Thyroid gland (tissue), 4 donors: ENCODE results near the gene RCE1. TPM values are rescaled to one million over a fixed set of nuclear protein-coding genes. Genes with fewer than 3 reads are reported as not detected.

Experiments
- DNase-seq, 2 donors: peaks; one replicate each; pipeline ENCODE4 v3.0.0-alpha.2; 2019
- H3K27ac ChIP-seq, 3 donors: fragments of 200-600 bp; sonication (generic); 1 replicate in 2 of 3; 2 replicates in 1 of 3; pipeline ENCODE4 v1.5.1; 2016 to 2019; ENCODE audit warnings: mild to moderate bottlenecking in 1 of 3, moderate library complexity in 1 of 3
- H3K27me3 ChIP-seq: fragments of 200-600 bp; sonication (generic); one replicate; pipeline ENCODE4 v1.5.1; 2019
- H3K36me3 ChIP-seq, 2 donors: fragments of 200-600 bp; sonication (generic); one replicate each; pipeline ENCODE4 v1.5.1; 2016 to 2019
- H3K4me1 ChIP-seq, 2 donors: fragments of 200-600 bp; sonication (generic); one replicate each; pipeline ENCODE4 v1.5.1; 2017 to 2019
- H3K4me3 ChIP-seq, 3 donors: fragments of 200-600 bp; sonication (generic); replicated peaks in 1 of 3; 1 replicate in 2 of 3; 2 replicates in 1 of 3; pipeline ENCODE4 v1.5.1; 2016; ENCODE audit warnings: mild to moderate bottlenecking in 1 of 3
- H3K9me3 ChIP-seq: fragments of 200-600 bp; sonication (generic); one replicate; pipeline ENCODE4 v1.5.1; 2017
- POLR2A ChIP-seq, 2 donors: fragments of 450-650 bp; IDR thresholded peaks; one replicate each; pipeline ENCODE4 v1.6.1; 2017; ENCODE audit warnings: antibody characterized with exemption in 2 of 2, mild to moderate bottlenecking in 2 of 2, moderate library complexity in 1 of 2
- WGBS, 2 donors: methylation state at CpG; one replicate each; pipeline ENCODE4 v1.1.5; 2017; 5-methylcytosine and 5-hydroxymethylcytosine counted together
- intact Hi-C: fragments of 100-400 bp; cut with DNase I; formaldehyde crosslinking; loops from one replicate; pipeline ENCODE4 v1.15.1; 2023
- total RNA-seq, 4 donors: library from RNA; depleted of rRNA; stranded (reverse); fragments of >200 nt; gene quantifications; one replicate each; pipeline ENCODE4 v1.2.3, GENCODE V29; 2016
- TF ChIP-seq, protein P1 (sequence below), 6 experiments: fragments of 200-600 bp in 3 of 6; fragments of 450-650 bp in 3 of 6; sonication (generic) in 3 of 6; IDR thresholded peaks; one replicate each; pipeline ENCODE4 v1.5.1; 2016 to 2019; ENCODE audit warnings: antibody characterized with exemption in 6 of 6, mild to moderate bottlenecking in 2 of 6, inconsistent platforms in 1 of 6, moderate library complexity in 1 of 6

Gene RCE1
- total RNA-seq, 4 donors from 2014 or later, result 10.8 to 23.6 (median 16.1) TPM

DNA sequence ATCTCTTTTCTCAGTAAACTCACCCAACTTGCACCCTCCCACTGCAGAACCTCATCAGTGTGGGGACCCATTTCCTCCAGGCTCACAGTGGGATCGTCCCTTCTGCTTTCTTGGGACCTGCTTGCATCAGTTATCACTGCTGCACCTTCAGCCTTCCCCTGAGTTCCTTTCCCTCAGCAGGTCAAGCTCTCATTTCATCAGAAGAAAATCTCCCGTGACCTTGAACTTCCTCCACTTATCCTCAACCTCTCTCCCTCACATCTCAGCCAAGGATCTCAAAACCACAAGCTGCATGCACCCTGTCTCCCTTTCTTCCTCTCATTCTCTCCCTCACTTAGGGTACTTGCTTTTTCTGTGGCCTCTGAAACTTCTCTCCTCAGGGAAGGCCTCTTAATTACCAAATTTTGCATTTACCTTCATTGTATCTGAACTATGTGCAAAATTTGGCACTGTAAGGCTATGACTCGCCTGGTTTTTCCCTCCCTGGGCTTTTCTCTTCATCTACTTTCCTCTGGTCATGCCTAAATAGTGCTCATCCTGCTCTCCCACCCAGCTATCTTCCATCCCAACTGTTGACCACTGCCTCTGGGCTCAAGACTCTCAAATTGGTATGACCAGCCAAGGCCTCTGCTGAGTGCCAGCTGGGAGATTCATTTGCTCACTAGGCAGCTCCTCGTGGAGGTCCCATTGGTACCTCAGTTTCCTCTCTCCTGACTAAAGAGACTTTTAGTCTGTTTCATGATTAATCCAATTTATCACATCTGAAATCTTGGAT, 2.7 kb upstream of the RCE1 start:
- intact Hi-C loops, result no loop called here
- Histone ChIP-seq H3K9me3 (no peaks in the 10 kb centered on the region), H3K4me3 (no peak overlapping the region), H3K4me1 (peaks cover 19 to 29% of the 10 kb centered on the region in 2 donors), H3K27me3 (no peaks in the 10 kb centered on the region), H3K36me3 (no peaks in the 10 kb centered on the region), H3K27ac (no peak overlapping the region)
- WGBS, 2 donors, result 89 to 95% methylated on average over 4 of the region's 4 CpGs
- no peak for DNase-seq
- no peak for TF ChIP-seq POLR2A (IDR thresholded peaks at IDR 0.05)
- TF ChIP-seq, protein P1, sequence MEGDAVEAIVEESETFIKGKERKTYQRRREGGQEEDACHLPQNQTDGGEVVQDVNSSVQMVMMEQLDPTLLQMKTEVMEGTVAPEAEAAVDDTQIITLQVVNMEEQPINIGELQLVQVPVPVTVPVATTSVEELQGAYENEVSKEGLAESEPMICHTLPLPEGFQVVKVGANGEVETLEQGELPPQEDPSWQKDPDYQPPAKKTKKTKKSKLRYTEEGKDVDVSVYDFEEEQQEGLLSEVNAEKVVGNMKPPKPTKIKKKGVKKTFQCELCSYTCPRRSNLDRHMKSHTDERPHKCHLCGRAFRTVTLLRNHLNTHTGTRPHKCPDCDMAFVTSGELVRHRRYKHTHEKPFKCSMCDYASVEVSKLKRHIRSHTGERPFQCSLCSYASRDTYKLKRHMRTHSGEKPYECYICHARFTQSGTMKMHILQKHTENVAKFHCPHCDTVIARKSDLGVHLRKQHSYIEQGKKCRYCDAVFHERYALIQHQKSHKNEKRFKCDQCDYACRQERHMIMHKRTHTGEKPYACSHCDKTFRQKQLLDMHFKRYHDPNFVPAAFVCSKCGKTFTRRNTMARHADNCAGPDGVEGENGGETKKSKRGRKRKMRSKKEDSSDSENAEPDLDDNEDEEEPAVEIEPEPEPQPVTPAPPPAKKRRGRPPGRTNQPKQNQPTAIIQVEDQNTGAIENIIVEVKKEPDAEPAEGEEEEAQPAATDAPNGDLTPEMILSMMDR (IDR thresholded peaks at IDR 0.05), result no peak

- no peak for DNase-seq
- Histone ChIP-seq H3K4me1 (peaks cover 19 to 29% of the 10 kb centered on the region in 2 donors), H3K27me3 (no peaks in the 10 kb centered on the region), H3K4me3 (peak overlapping the region in 1 of 3 donors; percentile 94), H3K9me3 (no peaks in the 10 kb centered on the region), H3K36me3 (peaks cover 0 to 13% of the 10 kb centered on the region in 2 donors), H3K27ac (peak overlapping the region in 1 of 3 donors; percentile 82)
- 90 to 92% methylated on average over 7 of the region's 7 CpGs for WGBS, 2 donors
- TF ChIP-seq POLR2A (IDR thresholded peaks at IDR 0.05), result no peak
- TF ChIP-seq, protein P1 (IDR thresholded peaks at IDR 0.05), result no peak
- intact Hi-C loops, result no loop called here
Observed at GRCh38 chr11:66841861-66842260, 1.4 kb upstream of the RCE1 start.

DNA sequence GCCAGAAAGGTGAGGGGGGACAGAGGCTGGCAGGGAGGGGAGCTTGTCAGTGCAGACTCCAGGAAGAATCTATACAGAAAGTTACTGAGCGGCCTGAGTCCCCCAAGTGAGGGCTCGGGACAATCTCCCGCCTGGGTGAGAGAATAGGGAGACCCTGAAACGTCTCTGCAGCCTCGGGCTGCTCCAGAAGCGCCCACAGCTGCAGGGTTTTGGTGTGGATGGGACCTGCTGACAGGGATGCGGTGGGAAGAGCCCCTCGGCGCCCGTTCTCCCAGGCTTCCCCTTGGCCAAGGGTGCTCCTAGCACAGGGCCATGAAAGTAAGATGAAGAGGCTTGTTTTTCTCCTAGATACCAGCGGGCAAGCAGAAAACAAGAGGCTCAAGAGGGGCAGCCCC, 743 bp upstream of the RCE1 start:
- intact Hi-C loops, result no loop called here
- peak overlapping the region; percentile 25 to 94 (median 60) for H3K4me3 ChIP-seq
- no peaks in the 10 kb centered on the region for H3K9me3 ChIP-seq
- H3K27ac ChIP-seq, result peak overlapping the region; percentile 82 to 95 (median 86)
- 1 to 5% methylated on average over 10 to 11 of the region's 11 CpGs for WGBS, 2 donors
- DNase-seq, result no peak
- peaks cover 0 to 15% of the 10 kb centered on the region in 2 donors for H3K36me3 ChIP-seq
- H3K4me1 ChIP-seq, result peaks cover 19 to 29% of the 10 kb centered on the region in 2 donors
- TF ChIP-seq, protein P1 (IDR thresholded peaks at IDR 0.05), result no peak
- TF ChIP-seq POLR2A (IDR thresholded peaks at IDR 0.05), result no peak
- H3K27me3 ChIP-seq, result no peaks in the 10 kb centered on the region

DNA sequence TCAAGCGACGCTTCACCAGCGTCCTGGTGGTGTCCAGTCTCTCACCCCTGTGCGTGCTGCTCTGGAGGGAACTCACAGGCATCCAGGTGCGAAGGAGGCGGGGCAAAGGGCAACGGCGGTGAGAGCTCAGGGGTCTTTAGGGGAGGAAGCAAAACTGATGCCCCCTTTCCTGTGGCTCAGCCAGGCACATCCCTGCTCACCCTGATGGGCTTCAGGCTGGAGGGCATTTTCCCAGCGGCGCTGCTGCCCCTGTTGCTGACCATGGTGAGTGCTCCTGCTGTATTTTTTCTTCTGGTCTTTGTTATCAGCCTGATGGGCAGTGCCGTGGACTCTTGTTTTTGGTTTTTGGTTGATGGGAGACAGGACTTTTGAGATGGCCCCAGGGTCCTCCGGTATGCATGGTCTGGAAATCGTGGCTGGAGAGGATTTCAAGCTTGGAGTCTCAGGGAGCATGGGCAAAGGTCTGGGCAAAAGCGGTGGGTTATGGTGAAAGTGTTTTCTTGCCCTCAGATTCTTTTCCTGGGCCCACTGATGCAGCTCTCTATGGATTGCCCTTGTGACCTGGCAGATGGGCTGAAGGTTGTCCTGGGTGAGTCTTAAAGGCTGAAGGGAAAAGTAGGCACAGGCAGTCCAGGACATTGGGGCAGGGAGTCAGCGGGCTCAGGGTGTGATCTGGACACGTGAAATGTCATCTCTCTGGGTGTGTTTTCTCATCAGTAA, 695 bp downstream of the RCE1 start:
- 15 to 17% methylated on average over 16 of the region's 16 CpGs for WGBS, 2 donors
- Histone ChIP-seq H3K36me3 (peaks cover 0 to 15% of the 10 kb centered on the region in 2 donors), H3K27ac (peak overlapping the region; percentile 73 to 95 (median 86)), H3K27me3 (no peaks in the 10 kb centered on the region), H3K9me3 (no peaks in the 10 kb centered on the region), H3K4me1 (peaks cover 19 to 29% of the 10 kb centered on the region in 2 donors), H3K4me3 (peak overlapping the region; percentile 25 to 94 (median 60))
- intact Hi-C loops, result no loop called here
- DNase-seq, result no peak
- TF ChIP-seq, protein P1 (IDR thresholded peaks at IDR 0.05), result no peak
- no peak for TF ChIP-seq POLR2A (IDR thresholded peaks at IDR 0.05)
